Neural progenitor cell (in vitro differentiated cells): ENCODE data around the gene PHLPP2.

Source experiments
- EZH2 ChIP-seq: fragments of 200-600 bp; sonication (generic); IDR thresholded peaks from 2 replicates; pipeline ENCODE4 v1.6.1; 2017; ENCODE audit warnings: antibody characterized with exemption, mild to moderate bottlenecking, moderate library complexity
- EZH2phosphoT487 ChIP-seq: fragments of 200-600 bp; sonication (generic); IDR thresholded peaks from 2 replicates; pipeline ENCODE4 v1.6.1; 2017; ENCODE audit warnings: antibody characterized with exemption
- TF ChIP-seq, protein P1 (sequence below): fragments of 200-600 bp; sonication (generic); IDR thresholded peaks from 2 replicates; pipeline ENCODE4 v1.5.1; 2017; ENCODE audit warnings: antibody characterized with exemption, mild to moderate bottlenecking

DNA sequence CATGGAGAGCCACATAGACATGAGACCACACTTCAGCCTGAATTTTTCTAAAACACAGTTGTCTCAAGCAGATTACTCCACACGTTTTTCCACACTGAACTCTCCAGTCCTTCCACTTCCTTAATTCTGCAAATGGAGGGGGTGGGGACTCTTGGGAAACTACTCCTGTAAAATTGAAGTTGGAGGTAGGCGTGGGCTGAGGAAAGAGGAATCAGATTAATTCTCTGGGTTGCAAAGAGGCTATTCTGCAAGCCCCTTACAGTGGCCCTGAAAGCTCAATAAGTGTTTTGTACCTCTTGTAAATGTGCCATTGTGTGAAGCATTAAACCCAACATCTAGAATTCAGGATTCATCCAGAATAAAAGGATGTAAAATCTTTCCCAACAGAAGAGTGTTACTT is 88.9 kb downstream of the PHLPP2 start:
- TF ChIP-seq, protein P1, sequence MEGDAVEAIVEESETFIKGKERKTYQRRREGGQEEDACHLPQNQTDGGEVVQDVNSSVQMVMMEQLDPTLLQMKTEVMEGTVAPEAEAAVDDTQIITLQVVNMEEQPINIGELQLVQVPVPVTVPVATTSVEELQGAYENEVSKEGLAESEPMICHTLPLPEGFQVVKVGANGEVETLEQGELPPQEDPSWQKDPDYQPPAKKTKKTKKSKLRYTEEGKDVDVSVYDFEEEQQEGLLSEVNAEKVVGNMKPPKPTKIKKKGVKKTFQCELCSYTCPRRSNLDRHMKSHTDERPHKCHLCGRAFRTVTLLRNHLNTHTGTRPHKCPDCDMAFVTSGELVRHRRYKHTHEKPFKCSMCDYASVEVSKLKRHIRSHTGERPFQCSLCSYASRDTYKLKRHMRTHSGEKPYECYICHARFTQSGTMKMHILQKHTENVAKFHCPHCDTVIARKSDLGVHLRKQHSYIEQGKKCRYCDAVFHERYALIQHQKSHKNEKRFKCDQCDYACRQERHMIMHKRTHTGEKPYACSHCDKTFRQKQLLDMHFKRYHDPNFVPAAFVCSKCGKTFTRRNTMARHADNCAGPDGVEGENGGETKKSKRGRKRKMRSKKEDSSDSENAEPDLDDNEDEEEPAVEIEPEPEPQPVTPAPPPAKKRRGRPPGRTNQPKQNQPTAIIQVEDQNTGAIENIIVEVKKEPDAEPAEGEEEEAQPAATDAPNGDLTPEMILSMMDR: no peak
- TF ChIP-seq EZH2: no peak
- TF ChIP-seq EZH2phosphoT487: no peak
